ENCODE data around the gene ADARB1. TPM values are rescaled to one million over a fixed set of nuclear protein-coding genes. Genes with fewer than 3 reads are reported as not detected.
A peak's percentile ranks its signal among the peaks of the same experiment; 100 is the strongest.

The ADARB1 gene
- total and polyA plus RNA-seq, 9 of the 15 experiments (the other 6 are each of a cell fraction or from before 2014, with no cell fraction given): 6.7 to 16.0 (median 8.3) TPM

- no peak for TF ChIP-seq NR2C2 (CRISPR knock-in tag; IDR thresholded peaks at IDR 0.05)
- peak; percentile 46; the same call in 1 of the 2 replicates for TF ChIP-seq NR2C2 (tag; IDR thresholded peaks at IDR 0.05)
- no peak for TF ChIP-seq TFAM (CRISPR knock-in tag; conservative IDR thresholded peaks at IDR 0.05)
- TF ChIP-seq NR2C1 (IDR thresholded peaks at IDR 0.05): 0 out of 2 replicates have a peak, but pooled peaks have one; percentile 13
- no peak for TF ChIP-seq NR2C1 (tag; IDR thresholded peaks at IDR 0.05)
- H3K36me3 ChIP-seq (ENCODE audit: control insufficient read depth, insufficient read depth, low read length): no peaks in the 10 kb centered on the region; the same call in 2 of the 3 replicates
- peaks cover 0 to 14% of the 10 kb centered on the region in 2 experiments; a peak in 4 of 5 replicates for H3K4me1 ChIP-seq (replicated peaks in 1 of 2; ENCODE audit: control insufficient read depth in 2 of 2, insufficient read depth in 2 of 2, low read length in 2 of 2)
- H3K9me1 ChIP-seq (ENCODE audit: control insufficient read depth, insufficient read depth, low read length): no peaks in the 10 kb centered on the region
- no peaks in the 10 kb centered on the region for H3K79me2 ChIP-seq (ENCODE audit: control insufficient read depth, insufficient read depth, low read length)
- 58% methylated on average over 13 of the region's 13 CpGs for WGBS (ENCODE audit: insufficient coverage, low coverage, missing lambda C conversion rate)
- no peaks in the 10 kb centered on the region for H3K9me3 ChIP-seq (replicated peaks; ENCODE audit: control insufficient read depth, insufficient read depth, low read depth, low read length)
- in situ Hi-C loops (cut with MboI) (no loop called here), intact Hi-C loops (cut with micrococcal nuclease) (no loop called here)
- no peak overlapping the region for H3K9ac ChIP-seq (ENCODE audit: insufficient read depth in 1 of 2, low read depth in 2 of 2, low read length in 2 of 2)
- CTCF ChIA-PET (ENCODE audit: low intra/inter-chr PET ratio): no interaction called here
- no peak overlapping the region for H3K4me2 ChIP-seq (ENCODE audit: insufficient read depth, low read length)
- no TSS peak for BruUV-seq (replicated peaks)
- peaks cover 20% of the 10 kb centered on the region; the same call in 1 of the 2 replicates for H4K20me1 ChIP-seq (replicated peaks; ENCODE audit: control insufficient read depth, insufficient read depth, low read length)
- FAIRE-seq (no peak), ATAC-seq (no peak), DNase-seq (ENCODE audit: extremely low read depth in 1 of 4, low spot score in 3 of 4) (no peak)
- no peak overlapping the region for H2AFZ ChIP-seq (ENCODE audit: low read depth, low read length)
- H3K4me3 ChIP-seq: no peak overlapping the region
- POLR2A ChIA-PET: interaction anchor here (0.6 kb wide), 1 partner anchor 86 kb away, joined by 3 read pairs; no protein-coding TSS in a partner anchor
- H3K27me3 ChIP-seq (ENCODE audit: control insufficient read depth in 2 of 2, insufficient read depth in 2 of 2, low read length in 2 of 2): peaks cover 0 to 5% of the 10 kb centered on the region in 2 experiments; a peak in 2 of 5 replicates
- H3K27ac ChIP-seq (ENCODE audit: extremely low read depth, low read depth, low read length): no peak overlapping the region
These were observed 10.6 kb downstream of the ADARB1 start for GRCh38 chr21:45084881-45085536.

- intact Hi-C loops (cut with micrococcal nuclease): no loop called here
- Histone ChIP-seq H3K9me3 (replicated peaks; ENCODE audit: control insufficient read depth, insufficient read depth, low read depth, low read length) (no peaks in the 10 kb centered on the region), H3K9me1 (ENCODE audit: control insufficient read depth, insufficient read depth, low read length) (no peaks in the 10 kb centered on the region), H3K9ac (ENCODE audit: insufficient read depth in 1 of 2, low read depth in 2 of 2, low read length in 2 of 2) (no peak overlapping the region), H3K4me3 (no peak overlapping the region), H2AFZ (ENCODE audit: low read depth, low read length) (no peak overlapping the region), H3K27me3 (ENCODE audit: control insufficient read depth in 2 of 2, insufficient read depth in 2 of 2, low read length in 2 of 2) (peaks cover 0 to 5% of the 10 kb centered on the region in 2 experiments; a peak in 2 of 5 replicates), H3K79me2 (ENCODE audit: control insufficient read depth, insufficient read depth, low read length) (no peaks in the 10 kb centered on the region), H3K4me1 (replicated peaks in 1 of 2; ENCODE audit: control insufficient read depth in 2 of 2, insufficient read depth in 2 of 2, low read length in 2 of 2) (peaks cover 0 to 13% of the 10 kb centered on the region in 2 experiments; a peak in 4 of 5 replicates), H3K36me3 (ENCODE audit: control insufficient read depth, insufficient read depth, low read length) (no peaks in the 10 kb centered on the region; the same call in 2 of the 3 replicates), H3K27ac (ENCODE audit: extremely low read depth, low read depth, low read length) (no peak overlapping the region), H3K4me2 (ENCODE audit: insufficient read depth, low read length) (no peak overlapping the region), H4K20me1 (replicated peaks; ENCODE audit: control insufficient read depth, insufficient read depth, low read length) (peaks cover 19% of the 10 kb centered on the region; the same call in 1 of the 2 replicates)
- CTCF ChIA-PET (ENCODE audit: low intra/inter-chr PET ratio): no interaction called here
- no peak for FAIRE-seq
- WGBS (ENCODE audit: insufficient coverage, low coverage, missing lambda C conversion rate): 48% methylated on average over 6 of the region's 6 CpGs
- no TSS peak for BruUV-seq (replicated peaks)
- in situ Hi-C loops (cut with MboI): no loop called here
- no peak for DNase-seq (ENCODE audit: extremely low read depth in 1 of 4, low spot score in 3 of 4)
- POLR2A ChIA-PET: interaction anchor here (0.6 to 1.0 kb wide), 2 partner anchors 12 to 87 kb away, joined by 3 read pairs; no protein-coding TSS in a partner anchor
- ATAC-seq: no peak
- TF ChIP-seq E4F1 (CRISPR knock-in tag; IDR thresholded peaks at IDR 0.05; ENCODE audit: borderline replicate concordance) (no peak), HOMEZ (CRISPR knock-in tag; IDR thresholded peaks at IDR 0.05) (no peak), FUS (optimal IDR thresholded peaks at IDR 0.05; ENCODE audit: low read depth, low read length) (no peak), FOXA1 (IDR thresholded peaks at IDR 0.05; ENCODE audit: borderline replicate concordance) (no peak), THRB (CRISPR knock-in tag; conservative IDR thresholded peaks at IDR 0.05) (no peak)
These were observed 11.3 kb downstream of the ADARB1 start for GRCh38 chr21:45085700-45086099.

Data from K562 (cell line).